DMS153 (cell line): ENCODE measurements around the gene TVP23A.
"Not testable (repeated sequence)": the region's sequence is repeated elsewhere in the genome, so short reads cannot be mapped to it uniquely, and the experiment has no call there.

Source experiments
- DNase-seq: peaks from one replicate; lab custom pipeline; 2025; lab: John Stamatoyannopoulos, UW

The TVP23A gene

DNA sequence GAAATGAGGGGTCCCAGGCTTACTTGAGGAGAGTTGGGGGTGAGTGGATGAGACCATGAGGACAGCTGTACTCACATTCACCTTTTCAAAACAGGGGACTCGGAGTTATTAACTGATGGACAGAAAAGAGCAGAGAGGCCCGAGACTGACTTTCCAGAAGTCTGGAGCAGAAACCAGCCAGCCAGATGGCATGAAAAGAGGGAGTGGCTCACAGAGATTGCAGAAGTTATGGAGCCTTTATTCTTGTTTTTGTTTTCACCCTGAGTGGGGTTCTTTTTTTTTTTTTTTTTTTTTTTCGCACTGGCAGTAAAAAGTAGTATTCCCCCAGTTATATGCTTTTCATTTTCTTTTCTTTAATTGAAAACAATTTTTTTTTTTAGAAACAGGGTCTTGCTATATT is 18.9 kb downstream of the TVP23A start:
- no peak for DNase-seq

DNA sequence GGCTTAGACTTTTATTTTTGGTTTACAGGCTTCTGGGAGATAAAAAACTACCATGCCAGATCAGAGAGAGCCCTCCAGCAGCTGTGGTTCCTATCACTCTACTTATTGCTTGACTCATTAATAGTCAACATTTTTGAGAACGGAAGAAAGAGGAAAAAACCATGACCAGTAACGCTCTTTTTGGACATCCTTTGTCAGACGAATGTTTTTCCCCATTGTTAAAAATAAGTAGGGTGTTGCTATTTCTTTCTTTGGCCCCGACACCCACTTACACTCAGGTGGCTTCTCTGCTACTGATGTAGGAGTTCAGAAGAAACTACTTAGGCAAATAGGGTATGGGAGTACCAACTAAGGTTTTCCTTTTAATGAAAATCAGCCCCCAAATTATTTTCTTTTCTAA is 27.5 kb downstream of the TVP23A start:
- no peak for DNase-seq

DNA sequence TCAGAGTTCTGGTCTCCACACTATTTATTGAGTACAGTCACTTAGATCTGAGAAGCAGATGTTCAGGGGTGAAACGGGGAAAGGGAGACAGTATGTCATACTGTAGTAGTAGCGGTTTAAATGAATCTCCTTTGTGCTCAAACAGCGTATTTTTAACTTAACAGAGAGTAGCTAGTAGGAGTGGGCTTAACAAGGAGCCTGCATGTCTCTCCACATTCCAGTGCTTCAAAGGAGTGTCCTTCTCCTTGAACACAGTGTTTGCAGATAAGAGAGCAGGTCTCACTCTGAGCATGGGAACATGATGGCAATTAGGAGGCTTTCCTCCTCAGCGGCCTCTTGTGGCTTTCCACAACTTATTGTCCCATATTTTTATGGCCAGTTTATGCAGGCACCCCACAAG is 30.0 kb downstream of the TVP23A start:
- DNase-seq = not testable (repeated sequence)

DNA sequence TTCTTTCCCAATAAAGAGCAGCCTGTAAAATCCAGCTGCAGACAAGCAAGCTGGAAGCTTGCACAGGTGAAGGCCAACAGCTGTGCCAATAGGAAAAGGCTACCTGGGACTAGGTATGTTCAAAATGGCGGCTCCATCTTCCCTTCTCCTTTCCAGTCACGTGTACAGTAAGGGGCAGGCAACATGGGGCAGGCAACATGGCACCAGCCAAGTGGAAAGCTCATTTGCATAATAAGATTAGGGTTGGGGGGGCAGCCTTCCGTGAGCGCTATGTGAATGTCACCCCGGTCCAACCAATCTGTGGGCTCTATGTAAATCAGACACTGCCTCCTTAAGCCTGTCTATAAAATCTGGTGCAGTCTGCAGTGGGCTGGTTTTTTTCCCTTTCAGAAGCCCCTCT is 31.3 kb downstream of the TVP23A start:
- DNase-seq = no peak

DNA sequence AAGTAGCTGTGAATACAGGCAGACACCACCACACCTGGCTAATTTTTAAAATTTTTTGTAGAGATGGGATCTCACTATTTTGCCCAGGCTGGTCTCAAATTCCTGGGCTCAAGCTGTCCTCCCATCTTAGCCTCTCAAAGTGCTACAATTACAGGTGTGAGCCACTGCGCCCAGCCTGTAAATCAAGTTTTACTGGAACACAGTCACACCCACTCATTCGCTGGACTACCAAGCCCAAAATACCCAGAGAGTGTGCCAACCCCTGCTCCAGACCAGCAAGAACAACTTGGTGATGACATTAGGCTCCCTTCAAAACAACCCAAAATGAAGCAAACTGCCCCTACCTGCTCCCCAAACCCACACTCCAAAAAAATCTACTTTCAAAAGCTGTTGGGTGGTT is 36.0 kb downstream of the TVP23A start:
- no peak for DNase-seq

DNA sequence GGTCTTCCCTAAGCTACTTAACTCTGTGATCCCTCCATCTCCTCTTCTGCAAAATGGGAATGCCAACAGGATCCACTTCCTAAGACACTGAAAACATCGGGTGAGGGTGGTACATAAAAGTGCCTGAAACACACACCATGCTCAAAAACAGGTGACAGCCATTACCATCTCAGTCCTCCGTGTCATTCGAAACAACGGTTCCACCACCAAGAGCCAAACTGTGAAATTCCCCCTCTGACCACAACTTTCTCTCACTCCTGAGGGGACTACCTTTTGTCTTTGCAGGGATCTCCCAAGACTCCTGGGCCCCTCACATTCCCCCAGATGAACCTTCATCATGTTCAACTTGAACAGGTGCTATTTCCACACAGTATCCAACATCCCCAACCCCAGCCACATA is 38.0 kb downstream of the TVP23A start:
- DNase-seq = no peak

DNA sequence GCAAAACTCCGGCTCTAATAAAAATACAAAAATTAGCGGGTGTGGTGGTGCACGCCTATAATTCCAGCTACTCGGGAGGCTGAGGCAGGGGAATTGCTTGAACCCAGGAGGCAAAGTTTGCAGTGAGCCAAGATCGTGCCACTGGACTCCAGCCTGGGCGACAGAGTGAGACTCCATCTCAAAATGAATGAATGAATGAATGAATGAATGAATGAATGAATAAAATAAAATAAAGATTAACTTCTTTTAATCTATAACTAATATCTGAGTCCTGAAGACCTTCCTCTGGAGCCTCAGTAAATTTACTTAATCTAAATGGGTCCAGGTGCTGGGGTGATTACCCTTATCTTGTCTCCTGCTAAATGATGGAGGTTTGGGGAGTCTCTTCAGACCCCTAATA is 38.7 kb downstream of the TVP23A start:
- DNase-seq = not testable (repeated sequence)

DNA sequence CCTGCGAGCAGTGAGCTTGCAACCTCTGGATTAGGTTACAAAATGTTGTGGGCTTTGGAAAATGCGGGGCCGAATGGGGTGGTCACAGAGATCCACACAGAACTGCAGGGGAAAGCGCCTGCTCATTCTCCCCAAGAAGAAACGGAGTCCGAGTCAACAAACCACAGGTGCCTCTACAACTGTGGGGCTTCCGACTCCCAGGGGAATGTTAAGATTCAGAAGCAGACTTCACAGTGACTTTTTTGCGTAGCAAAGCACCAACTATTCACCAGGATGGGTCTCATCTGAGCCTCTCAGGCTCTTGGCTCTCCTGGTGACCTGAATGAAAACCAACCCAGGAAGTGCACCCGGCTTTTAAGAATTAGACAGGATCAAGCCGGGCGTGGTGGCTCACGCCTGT is 41.2 kb downstream of the TVP23A start:
- no peak for DNase-seq

DNA sequence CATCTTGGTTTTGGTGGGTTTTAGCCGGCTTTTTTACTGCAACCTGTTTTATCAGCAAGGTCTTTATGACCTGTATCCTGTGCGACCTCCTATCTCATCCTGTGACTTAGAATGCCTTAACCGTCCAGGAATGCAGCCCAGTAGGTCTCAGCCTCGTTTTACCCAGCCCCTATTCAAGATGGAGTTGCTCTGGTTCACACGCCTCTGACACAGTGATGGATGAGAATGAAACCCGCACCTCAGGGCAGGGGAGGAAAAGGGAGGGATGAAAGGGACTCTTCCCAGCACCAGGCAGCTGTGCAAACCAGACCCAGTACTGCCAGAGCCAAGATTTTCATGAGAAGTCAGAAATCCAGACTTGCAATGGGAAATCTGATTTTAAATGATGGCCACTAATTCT is 41.7 kb downstream of the TVP23A start:
- not testable (repeated sequence) for DNase-seq

DNA sequence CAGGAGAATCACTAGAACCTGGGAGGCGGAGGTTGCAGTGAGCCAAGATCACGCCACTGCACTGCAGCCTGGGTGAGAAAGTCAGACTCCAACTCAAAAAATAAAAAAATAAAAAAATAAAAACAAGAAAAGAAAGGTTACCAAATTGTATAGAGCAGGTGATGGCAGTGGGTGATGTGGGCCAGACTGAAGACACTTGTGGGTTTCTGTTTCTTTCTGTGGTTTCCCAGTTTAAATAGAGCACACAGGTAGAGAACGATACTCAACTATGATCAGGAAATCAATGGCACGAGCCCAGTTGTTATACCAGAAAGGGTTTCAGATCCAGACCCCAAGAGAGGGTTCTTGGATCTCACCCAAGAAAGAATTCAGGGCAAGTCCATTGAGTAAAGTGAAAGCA is 42.3 kb downstream of the TVP23A start:
- no peak for DNase-seq

DNA sequence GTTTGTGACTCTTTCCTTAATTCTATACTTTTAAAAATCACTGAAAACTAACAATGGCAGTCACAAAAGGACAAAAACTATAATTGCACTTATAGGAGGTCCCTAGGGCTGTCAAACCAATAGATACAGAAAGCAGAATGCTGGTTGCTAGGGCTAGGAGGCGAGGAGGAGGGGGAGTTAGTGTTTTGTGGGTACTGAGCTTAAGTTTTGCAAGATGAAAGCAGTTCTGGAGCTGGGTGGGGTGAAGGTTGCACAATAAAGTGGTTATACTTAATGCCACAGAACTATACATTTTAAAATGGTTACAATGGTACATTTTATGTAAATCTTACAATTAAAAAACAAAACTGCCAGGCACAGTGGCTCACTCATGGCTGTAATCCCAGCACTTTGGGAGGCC is 47.7 kb downstream of the TVP23A start:
- no peak for DNase-seq

DNA sequence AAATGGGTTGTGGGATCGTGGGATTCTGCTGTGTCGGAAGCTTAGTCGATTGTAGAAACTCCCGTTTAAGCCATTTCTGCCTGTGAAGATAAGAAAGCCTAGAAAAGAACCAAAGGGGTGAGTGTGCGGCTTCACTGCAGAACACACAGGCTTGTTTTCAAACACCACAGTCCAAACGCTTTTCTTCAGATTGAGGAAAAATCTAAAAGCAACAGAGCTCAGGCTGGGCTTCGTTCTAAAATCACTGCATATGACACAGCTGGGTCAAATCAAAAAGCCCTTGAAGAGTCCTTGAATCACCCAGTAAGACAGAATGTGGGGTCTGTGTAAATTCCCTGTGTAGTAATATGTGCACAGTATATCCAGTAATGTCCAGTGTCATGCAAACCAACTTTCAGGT is 49.2 kb downstream of the TVP23A start:
- no peak for DNase-seq

DNA sequence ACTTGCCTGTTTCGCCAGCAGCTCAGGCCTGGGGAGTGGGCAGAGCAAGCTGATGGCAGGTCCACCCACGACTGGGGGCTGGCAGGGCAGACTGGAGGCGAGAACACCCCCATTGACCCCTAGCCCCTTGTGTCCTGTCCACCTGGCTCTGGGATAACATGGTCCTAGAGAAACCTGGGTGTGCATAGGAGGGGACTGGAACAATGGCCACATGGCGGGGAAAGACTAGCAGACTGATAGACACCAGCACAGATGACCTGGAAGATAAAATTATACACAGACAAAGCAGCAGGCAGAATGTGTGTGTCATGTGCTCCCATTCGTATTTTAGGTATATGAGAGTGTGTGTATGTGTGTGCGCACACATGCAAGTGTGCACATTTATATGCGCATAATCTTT is 51.5 kb downstream of the TVP23A start:
- DNase-seq = no peak

DNA sequence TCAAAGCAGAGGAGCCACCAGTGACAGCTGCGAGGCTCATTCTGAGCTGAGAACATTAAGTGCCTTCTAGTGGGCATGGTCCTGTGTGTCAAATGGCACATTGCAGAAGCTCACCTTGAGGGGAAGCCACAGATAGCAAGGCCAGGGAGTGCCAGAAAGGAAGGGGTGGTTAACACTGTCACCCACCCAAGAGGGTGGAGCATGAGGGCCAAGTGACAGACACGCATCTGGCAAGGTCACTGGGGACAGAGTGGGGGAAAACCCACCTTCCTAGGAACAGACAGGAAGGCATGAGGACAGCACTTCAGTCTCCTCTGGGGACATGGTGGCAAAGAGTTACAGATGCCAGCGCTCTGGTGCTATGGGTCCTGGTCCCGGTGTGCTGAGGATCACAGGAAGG is 52.8 kb downstream of the TVP23A start:
- DNase-seq = no peak

DNA sequence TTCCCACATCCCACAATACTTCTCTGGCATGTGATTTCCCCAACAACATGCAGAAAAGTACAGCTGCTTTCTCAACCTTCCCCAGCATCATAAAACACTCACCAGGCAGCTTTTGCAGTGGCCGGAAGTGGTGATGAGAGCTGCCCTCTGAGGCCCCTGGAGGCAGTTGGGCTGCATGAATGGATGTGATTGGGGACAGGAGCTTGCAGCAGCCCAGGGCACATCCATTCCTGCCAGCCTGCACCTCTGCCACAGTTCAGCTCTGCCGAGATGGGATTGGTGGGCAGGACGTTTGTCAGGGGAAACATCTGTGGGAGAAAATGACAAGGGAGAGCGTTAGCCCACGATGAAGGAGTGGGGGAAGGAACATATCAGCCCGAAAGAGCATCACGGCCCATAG is 55.1 kb downstream of the TVP23A start:
- DNase-seq = no peak

DNA sequence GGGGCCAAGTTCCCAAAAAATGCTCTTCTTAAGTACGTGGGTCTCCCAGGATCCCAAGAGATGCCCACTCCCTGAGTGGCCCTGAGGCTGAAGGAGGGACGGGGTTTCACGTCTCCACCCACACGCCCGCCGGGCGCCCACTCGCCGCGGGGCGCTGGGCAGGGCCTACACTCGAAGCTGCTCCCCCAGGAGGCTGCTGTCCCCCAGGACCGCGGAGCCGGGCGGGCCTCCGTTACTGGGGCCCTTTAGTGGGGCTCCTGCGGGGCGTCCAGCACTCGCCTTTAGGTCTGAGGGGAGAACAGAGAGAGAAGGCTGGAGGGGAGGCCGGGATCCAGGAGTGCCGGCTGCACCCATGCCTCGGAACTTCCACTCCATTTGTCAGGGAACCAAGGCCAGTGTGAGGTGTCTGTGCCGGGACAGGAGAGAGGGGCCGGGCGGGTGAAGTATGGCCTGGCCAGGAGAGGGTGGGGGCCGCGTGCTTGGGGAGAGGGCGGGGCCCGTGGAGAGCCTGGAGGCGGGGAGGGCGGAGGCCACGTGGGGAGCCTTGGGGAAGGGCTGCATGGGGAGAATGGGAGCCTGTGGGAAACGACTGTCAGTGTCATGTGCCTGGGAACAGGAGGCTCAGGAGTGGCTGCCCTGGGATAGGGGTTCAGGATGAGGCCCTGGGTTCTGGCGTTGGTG is 56.1 kb downstream of the TVP23A start:
- no peak for DNase-seq

DNA sequence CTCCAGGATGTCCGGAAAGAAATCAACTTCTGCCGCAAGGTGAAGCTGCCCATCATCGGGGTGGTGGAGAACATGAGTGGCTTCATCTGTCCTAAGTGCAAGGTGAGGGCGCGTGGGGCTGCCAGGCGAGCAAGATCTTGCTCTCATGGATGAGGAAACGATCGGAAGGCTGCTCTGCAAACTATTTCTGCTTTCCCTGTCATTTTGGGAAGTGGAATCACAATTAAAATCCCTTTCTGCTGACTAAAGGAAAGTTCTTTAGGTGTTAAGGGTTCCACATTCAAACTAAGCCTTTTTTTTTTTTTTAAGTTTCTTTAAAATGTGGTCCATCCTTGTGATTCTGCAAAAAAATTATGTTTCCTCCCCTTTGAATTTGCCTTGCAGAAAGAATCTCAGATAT is 57.2 kb downstream of the TVP23A start:
- DNase-seq = no peak

DNA sequence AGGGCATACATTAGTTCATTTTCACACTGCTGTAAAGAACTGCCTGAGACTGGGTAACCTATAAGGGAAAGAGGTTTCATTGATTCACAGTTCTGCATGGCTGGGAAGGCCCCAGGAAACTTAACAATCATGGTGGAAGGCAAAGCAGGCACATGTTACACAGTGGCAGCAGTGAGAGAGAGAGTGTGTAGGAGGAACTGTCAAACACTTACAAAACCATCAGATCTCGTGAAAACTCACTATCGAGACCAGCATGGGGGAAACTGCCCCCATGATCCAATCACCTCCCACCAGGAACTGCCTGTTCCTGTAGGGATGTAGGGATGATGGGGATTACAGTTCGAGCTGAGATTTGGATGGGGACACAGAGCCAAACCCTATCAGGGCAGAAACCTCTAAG is 57.7 kb downstream of the TVP23A start:
- DNase-seq = no peak

DNA sequence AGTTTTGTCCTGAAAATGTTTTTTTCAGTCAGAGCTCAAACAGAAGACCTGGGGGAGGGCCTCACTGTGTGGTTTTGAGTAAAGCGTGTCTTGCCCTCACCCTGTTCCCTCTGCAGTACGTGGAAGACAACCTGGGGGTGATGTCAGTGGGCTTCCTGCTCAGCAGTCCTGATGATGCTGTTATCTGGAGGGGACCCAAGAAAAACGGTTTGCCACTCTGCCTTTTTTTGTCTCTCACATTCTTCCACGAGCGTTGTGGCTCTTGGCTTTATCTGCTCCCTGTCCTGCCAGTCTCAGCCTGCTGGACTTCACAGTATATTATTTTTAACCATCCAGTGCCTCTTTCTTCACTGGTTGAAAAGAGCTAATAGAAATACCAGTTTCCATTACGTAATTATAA is 62.0 kb downstream of the TVP23A start:
- no peak for DNase-seq

DNA sequence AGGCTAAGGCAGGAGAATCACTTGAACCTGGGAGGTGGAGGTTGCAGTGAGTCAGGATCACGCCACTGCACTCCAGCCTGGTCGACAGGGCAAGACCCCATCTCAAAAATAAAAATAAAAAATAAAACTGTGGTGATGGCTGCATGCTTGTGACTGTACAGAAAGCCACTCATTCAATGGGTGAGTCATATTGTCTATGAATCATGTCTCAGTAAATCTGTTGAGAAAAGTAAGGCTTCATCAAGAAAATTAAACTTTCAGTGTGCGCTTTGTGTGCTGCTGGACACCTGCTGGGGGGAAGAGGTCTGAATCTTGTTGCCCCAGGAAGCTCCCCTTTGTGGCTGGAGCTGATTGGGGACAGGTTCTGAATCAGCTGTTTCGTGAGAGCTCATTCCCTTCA is 63.7 kb downstream of the TVP23A start:
- no peak for DNase-seq

DNA sequence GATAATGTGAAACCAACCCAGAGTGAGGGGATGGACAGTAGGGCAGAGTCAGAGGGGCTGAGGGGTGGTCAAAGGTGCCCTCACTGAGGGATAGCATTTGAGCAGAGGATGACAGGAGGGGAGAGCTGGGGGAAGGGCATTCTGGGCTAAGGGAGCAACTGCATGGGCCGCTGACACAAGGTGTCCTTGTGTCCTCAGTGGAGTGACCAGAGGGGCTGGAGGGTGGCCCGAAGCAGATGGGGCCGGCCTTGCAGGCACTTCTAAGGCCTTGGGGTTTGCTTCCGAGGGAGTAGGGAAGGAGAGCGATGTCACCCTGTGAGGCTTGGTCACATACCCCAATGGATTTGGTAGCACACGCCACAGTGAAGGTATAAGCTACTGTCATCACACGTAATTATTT is 64.9 kb downstream of the TVP23A start:
- no peak for DNase-seq

DNA sequence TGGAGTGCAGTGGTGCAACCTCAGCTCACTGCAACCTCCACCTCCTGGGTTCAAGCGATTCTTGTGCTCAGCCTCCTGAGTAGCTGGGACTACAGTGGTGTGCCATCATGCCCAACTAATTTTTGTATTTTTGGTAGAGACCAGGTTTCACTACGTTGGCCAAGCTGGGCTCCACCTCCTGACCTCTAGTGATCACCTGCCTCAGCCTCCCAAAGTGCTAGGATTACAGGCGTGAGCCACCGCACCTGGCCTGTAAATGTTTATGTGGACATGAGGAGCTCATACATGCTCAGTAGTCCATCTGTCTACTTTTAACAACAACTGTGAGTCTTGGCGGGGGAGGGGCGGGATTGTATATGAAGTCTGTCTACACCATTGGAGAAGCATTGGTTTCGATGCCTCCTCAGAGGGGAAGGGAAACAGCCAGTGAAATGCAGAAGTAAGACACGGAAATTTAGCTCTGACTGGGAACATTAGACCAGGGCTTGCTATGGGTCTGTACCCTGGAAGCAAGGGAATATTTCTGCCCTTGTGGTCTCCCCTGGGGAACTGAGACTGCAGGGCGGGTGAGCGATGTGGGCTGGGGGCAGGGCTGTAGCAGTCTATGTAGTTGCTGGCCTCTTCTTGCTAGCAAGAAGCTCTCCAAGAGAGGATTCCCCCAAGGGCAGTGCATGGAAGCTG is 65.6 kb downstream of the TVP23A start:
- DNase-seq = no peak

DNA sequence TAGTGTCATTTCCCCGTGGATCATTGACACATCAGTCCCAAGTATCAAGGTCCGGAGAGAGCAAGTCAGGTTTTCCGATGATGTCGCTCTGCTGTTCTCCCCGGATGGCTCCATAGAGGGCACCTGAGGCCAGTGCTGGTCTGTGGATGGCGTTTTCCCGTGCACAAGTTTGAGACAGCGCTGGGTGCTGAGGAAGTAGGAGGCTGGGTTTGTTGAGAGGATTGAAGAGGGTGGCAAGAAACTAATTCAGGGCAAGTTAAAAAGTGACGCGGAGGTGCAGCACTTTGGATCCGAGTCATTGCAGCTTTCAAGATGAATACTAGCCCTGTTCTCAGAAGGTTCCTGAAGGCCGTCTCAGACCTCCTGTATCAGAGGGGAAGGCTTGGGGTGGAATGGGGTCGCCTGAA is 67.3 kb downstream of the TVP23A start:
- no peak for DNase-seq

DNA sequence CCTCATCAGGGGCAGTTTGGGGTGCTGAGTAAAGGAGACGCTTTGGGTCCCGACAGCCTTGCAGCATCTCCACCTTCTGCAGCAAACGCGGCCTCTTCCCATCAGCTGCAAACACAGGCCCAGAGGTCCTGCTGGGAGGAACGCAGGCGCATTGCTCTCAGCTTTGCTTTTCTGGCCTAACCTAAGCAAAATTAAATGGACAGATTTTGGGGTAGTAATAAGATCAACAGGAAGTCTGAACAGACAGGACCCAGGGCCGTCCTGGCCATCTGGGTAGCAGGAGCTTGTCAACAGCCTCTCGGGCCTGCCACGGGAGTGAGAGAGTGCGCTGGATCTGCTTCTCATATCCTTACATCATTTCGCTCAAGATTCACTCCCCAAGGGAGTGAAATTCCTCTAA is 67.8 kb downstream of the TVP23A start:
- no peak for DNase-seq
